ENCODE data around the gene PHAX.
"Not testable (repeated sequence)": the region's sequence is repeated elsewhere in the genome, so short reads cannot be mapped to it uniquely, and the experiment has no call there.

The PHAX gene

DNA sequence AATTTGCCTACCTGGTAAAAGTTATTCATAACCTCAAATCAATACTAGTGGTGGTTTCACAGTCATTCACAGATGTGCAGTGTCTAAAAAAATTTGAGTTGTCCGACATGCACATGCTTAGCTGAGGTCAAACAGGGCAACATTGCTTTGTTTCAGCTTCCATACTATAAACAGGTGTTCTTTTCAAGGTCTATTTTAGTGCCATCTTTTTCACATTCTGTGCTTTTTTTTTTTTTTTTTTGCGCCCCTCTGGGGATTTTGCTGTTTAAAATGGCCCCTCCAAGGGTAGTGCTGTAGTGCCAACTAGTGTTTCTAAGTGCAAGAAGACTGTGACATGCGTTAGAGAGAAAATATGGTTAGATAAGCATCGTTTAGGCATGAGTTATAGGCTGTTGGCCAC lies 14.5 kb downstream of the PHAX start:
- Histone ChIP-seq H3K27ac (replicated peaks) (no peak overlapping the region), H3K27me3 (ENCODE audit: insufficient read depth, poor library complexity, severe bottlenecking) (no peaks in the 10 kb centered on the region), H3K4me3 (replicated peaks; ENCODE audit: insufficient read depth, low read length) (no peak overlapping the region)
- TF ChIP-seq POLR2AphosphoS5 (IDR thresholded peaks at IDR 0.05; ENCODE audit: low read depth) (no peak), GABPA (IDR thresholded peaks at IDR 0.05; ENCODE audit: low read depth) (no peak), SPI1 (IDR thresholded peaks at IDR 0.05; ENCODE audit: borderline replicate concordance, low read depth) (no peak)
- TF ChIP-seq, protein P1, sequence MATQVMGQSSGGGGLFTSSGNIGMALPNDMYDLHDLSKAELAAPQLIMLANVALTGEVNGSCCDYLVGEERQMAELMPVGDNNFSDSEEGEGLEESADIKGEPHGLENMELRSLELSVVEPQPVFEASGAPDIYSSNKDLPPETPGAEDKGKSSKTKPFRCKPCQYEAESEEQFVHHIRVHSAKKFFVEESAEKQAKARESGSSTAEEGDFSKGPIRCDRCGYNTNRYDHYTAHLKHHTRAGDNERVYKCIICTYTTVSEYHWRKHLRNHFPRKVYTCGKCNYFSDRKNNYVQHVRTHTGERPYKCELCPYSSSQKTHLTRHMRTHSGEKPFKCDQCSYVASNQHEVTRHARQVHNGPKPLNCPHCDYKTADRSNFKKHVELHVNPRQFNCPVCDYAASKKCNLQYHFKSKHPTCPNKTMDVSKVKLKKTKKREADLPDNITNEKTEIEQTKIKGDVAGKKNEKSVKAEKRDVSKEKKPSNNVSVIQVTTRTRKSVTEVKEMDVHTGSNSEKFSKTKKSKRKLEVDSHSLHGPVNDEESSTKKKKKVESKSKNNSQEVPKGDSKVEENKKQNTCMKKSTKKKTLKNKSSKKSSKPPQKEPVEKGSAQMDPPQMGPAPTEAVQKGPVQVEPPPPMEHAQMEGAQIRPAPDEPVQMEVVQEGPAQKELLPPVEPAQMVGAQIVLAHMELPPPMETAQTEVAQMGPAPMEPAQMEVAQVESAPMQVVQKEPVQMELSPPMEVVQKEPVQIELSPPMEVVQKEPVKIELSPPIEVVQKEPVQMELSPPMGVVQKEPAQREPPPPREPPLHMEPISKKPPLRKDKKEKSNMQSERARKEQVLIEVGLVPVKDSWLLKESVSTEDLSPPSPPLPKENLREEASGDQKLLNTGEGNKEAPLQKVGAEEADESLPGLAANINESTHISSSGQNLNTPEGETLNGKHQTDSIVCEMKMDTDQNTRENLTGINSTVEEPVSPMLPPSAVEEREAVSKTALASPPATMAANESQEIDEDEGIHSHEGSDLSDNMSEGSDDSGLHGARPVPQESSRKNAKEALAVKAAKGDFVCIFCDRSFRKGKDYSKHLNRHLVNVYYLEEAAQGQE (IDR thresholded peaks at IDR 0.05; ENCODE audit: insufficient replicate concordance, low read depth): no peak
- TF ChIP-seq, protein P2, sequence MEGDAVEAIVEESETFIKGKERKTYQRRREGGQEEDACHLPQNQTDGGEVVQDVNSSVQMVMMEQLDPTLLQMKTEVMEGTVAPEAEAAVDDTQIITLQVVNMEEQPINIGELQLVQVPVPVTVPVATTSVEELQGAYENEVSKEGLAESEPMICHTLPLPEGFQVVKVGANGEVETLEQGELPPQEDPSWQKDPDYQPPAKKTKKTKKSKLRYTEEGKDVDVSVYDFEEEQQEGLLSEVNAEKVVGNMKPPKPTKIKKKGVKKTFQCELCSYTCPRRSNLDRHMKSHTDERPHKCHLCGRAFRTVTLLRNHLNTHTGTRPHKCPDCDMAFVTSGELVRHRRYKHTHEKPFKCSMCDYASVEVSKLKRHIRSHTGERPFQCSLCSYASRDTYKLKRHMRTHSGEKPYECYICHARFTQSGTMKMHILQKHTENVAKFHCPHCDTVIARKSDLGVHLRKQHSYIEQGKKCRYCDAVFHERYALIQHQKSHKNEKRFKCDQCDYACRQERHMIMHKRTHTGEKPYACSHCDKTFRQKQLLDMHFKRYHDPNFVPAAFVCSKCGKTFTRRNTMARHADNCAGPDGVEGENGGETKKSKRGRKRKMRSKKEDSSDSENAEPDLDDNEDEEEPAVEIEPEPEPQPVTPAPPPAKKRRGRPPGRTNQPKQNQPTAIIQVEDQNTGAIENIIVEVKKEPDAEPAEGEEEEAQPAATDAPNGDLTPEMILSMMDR (IDR thresholded peaks at IDR 0.05; ENCODE audit: insufficient read depth, low read length): no peak
- DNase-seq (ENCODE audit: low read depth in 1 of 2, low spot score in 1 of 2): no peak

DNA sequence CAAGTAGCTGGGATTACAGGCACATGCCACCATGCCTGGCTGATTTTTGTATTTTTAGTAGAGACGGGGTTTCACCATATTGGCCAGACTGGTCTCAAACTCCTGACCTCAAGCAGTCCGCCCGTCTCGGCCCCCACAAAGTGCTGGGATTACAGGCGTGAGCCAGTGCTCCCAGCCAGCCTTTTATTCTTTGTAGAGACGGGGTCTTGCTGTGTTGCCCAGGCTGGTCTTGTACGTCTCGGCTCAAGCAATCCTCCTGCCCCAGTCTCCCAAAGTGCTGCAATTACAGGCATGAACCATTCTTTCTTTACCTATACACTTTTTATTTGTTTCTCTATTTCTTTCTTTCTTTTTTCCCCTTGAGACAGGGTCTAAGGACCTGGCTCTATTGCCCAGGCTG lies 16.9 kb downstream of the PHAX start:
- not testable (repeated sequence) for H3K4me3 ChIP-seq (replicated peaks; ENCODE audit: insufficient read depth, low read length); H3K27me3 ChIP-seq (ENCODE audit: insufficient read depth, poor library complexity, severe bottlenecking); DNase-seq (ENCODE audit: low read depth in 1 of 2, low spot score in 1 of 2); H3K27ac ChIP-seq (replicated peaks)

DNA sequence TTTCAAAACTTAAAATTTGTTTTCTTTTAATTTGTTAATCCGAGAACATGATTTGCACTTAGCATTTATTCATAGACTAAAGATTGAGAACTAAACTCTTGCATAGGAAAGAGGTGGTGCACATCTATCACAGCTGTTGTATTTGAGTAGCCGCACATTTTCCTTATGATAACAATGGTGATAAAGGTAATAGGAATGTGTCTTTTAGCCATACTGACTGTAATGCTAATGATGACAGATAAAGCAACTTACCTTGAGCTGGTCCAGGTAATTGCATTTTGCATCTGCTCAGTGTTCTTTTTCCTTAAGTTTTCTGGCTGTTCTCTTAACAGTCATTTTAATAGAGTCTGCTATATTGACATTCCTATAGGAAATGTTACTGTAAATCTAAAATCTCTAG lies 19.0 kb downstream of the PHAX start:
- Histone ChIP-seq H3K27ac (replicated peaks) (no peak overlapping the region), H3K4me3 (replicated peaks; ENCODE audit: insufficient read depth, low read length) (no peak overlapping the region), H3K27me3 (ENCODE audit: insufficient read depth, poor library complexity, severe bottlenecking) (no peaks in the 10 kb centered on the region)
- TF ChIP-seq SPI1 (IDR thresholded peaks at IDR 0.05; ENCODE audit: borderline replicate concordance, low read depth): no peak
- TF ChIP-seq, protein P2 (IDR thresholded peaks at IDR 0.05; ENCODE audit: insufficient read depth, low read length): no peak
- TF ChIP-seq POLR2AphosphoS5 (IDR thresholded peaks at IDR 0.05; ENCODE audit: low read depth): no peak
- TF ChIP-seq GABPA (IDR thresholded peaks at IDR 0.05; ENCODE audit: low read depth): no peak
- TF ChIP-seq, protein P1 (IDR thresholded peaks at IDR 0.05; ENCODE audit: insufficient replicate concordance, low read depth): no peak
- no peak for DNase-seq (ENCODE audit: low read depth in 1 of 2, low spot score in 1 of 2)

DNA sequence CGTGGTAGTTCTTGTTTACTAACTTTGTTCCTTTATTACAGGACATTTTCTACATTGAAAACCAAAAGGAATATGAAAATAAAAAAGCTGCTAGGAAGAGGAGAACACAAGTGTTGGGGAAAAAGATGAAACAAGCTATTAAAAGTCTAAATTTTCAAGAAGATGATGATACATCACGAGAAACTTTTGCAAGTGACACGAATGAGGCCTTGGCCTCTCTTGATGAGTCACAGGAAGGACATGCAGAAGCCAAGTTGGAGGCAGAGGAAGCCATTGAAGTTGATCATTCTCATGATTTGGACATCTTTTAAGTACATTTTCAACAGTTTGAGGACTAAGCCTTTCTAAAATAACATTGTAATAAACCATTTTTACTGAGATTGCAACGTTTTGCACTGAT lies 23.8 kb downstream of the PHAX start:
- TF ChIP-seq, protein P1 (IDR thresholded peaks at IDR 0.05; ENCODE audit: insufficient replicate concordance, low read depth): no peak
- no peak for TF ChIP-seq POLR2AphosphoS5 (IDR thresholded peaks at IDR 0.05; ENCODE audit: low read depth)
- TF ChIP-seq, protein P2 (IDR thresholded peaks at IDR 0.05; ENCODE audit: insufficient read depth, low read length): no peak
- TF ChIP-seq SPI1 (IDR thresholded peaks at IDR 0.05; ENCODE audit: borderline replicate concordance, low read depth): no peak
- TF ChIP-seq GABPA (IDR thresholded peaks at IDR 0.05; ENCODE audit: low read depth): no peak
- Histone ChIP-seq H3K27ac (replicated peaks) (no peak overlapping the region), H3K4me3 (replicated peaks; ENCODE audit: insufficient read depth, low read length) (no peak overlapping the region), H3K27me3 (ENCODE audit: insufficient read depth, poor library complexity, severe bottlenecking) (no peaks in the 10 kb centered on the region)
- no peak for DNase-seq (ENCODE audit: low read depth in 1 of 2, low spot score in 1 of 2)

All from HL-60 (cell line).